WTC11 (cell line): ENCODE measurements around the gene PTPRO.

Experiments used
- CREM ChIP-seq: sonication (generic); formaldehyde crosslinking; IDR thresholded peaks from 2 replicates; pipeline ENCODE4 v1.8.1; 2022; ENCODE audit warnings: mild to moderate bottlenecking, missing genetic modification reagents, moderate library complexity
- FOXP4 ChIP-seq: sonication (generic); formaldehyde crosslinking; IDR thresholded peaks from 2 replicates; pipeline ENCODE4 v1.8.0; 2022; ENCODE audit warnings: mild to moderate bottlenecking, missing genetic modification reagents
- MAX ChIP-seq: sonication (generic); formaldehyde crosslinking; IDR thresholded peaks from 2 replicates; pipeline ENCODE4 v1.8.0; 2022; ENCODE audit warnings: mild to moderate bottlenecking, missing genetic modification reagents

GRCh38 chr12:15625075-15625474, 302.8 kb downstream of the PTPRO start:
- TF ChIP-seq MAX (CRISPR knock-in tag) (no peak), CREM (CRISPR knock-in tag) (no peak), FOXP4 (CRISPR knock-in tag) (no peak)
